Stomach (tissue), 4 donors: ENCODE results near the gene PGLYRP2.

Experiments
- CTCF ChIP-seq, 7 experiments: fragments of 450-650 bp in 4 of 7; fragments of 200-600 bp in 3 of 7; sonication (generic) in 3 of 7; IDR thresholded peaks; one replicate each; pipeline ENCODE4 v1.5.1; 2016 to 2019; ENCODE audit warnings: antibody characterized with exemption in 7 of 7, control low read depth in 2 of 7, mild to moderate bottlenecking in 1 of 7
- EP300 ChIP-seq: sonication (generic); formaldehyde crosslinking; IDR thresholded peaks from one replicate; pipeline ENCODE4 v1.6.1; 2017; ENCODE audit warnings: antibody characterized with exemption
- POLR2A ChIP-seq, 4 donors: fragments of 450-650 bp; IDR thresholded peaks; one replicate each; pipeline ENCODE4 v1.6.1; 2016; ENCODE audit warnings: antibody characterized with exemption in 4 of 4, control low read depth in 2 of 4, mild to moderate bottlenecking in 1 of 4, moderate library complexity in 1 of 4

GRCh38 chr19:15461694-15462093, 17.6 kb downstream of the PGLYRP2 start:
- no peak for TF ChIP-seq POLR2A (IDR thresholded peaks at IDR 0.05)
- no peak for TF ChIP-seq CTCF (IDR thresholded peaks at IDR 0.05)
- no peak for TF ChIP-seq EP300
